ENCODE results near the gene CENPW.
A peak's percentile ranks its signal among the peaks of the same experiment; 100 is the strongest.

The CENPW gene

GRCh38 chr6:126339796-126340609 lies at the start of gene CENPW:
CENPW (plus strand) TSS chr6:126340115; CDS start chr6:126340274, 159 bp downstream.
- DNase-seq (ENCODE audit: low read depth, low spot score) = peak; percentile 79
- Histone ChIP-seq H3K27me3 (ENCODE audit: insufficient read depth, insufficient read length) (no peaks in the 10 kb centered on the region), H3K9ac (ENCODE audit: insufficient read length, low read depth) (peak within 1 kb of the TSS; percentile 75), H3K9me3 (ENCODE audit: insufficient read depth, low read length) (no peaks in the 10 kb centered on the region), H3K4me1 (ENCODE audit: insufficient read depth, insufficient read length) (no peaks in the 10 kb centered on the region), H3K4me3 (ENCODE audit: insufficient read length, low read depth) (peak within 1 kb of the TSS; percentile 73), H3K36me3 (ENCODE audit: insufficient read depth, insufficient read length, low read length) (no peaks in the 10 kb centered on the region)
- TF ChIP-seq SUZ12 (IDR thresholded peaks at IDR 0.05; ENCODE audit: extremely low read depth, insufficient read depth, insufficient read length) = no peak
- TF ChIP-seq YY1 (IDR thresholded peaks at IDR 0.05; ENCODE audit: insufficient read depth, insufficient read length) = no peak
- TF ChIP-seq ZNF274 (IDR thresholded peaks at IDR 0.05; ENCODE audit: low read depth, low read length) = no peak

- no peak for DNase-seq (ENCODE audit: low read depth, low spot score)
- H3K4me1 ChIP-seq (ENCODE audit: insufficient read depth, insufficient read length) = no peaks in the 10 kb centered on the region
- H3K9me3 ChIP-seq (ENCODE audit: insufficient read depth, low read length) = no peaks in the 10 kb centered on the region
- no peak overlapping the region for H3K9ac ChIP-seq (ENCODE audit: insufficient read length, low read depth)
- H3K36me3 ChIP-seq (ENCODE audit: insufficient read depth, insufficient read length, low read length) = no peaks in the 10 kb centered on the region
- no peak for TF ChIP-seq ZNF274 (IDR thresholded peaks at IDR 0.05; ENCODE audit: low read depth, low read length)
- no peak for TF ChIP-seq YY1 (IDR thresholded peaks at IDR 0.05; ENCODE audit: insufficient read depth, insufficient read length)
- no peak for TF ChIP-seq SUZ12 (IDR thresholded peaks at IDR 0.05; ENCODE audit: extremely low read depth, insufficient read depth, insufficient read length)
- H3K4me3 ChIP-seq (ENCODE audit: insufficient read length, low read depth) = no peak overlapping the region
- H3K27me3 ChIP-seq (ENCODE audit: insufficient read depth, insufficient read length) = no peaks in the 10 kb centered on the region
These were observed 45.9 kb upstream of the CENPW start for GRCh38 chr6:126293891-126294524.

- TF ChIP-seq ZNF274 (IDR thresholded peaks at IDR 0.05; ENCODE audit: low read depth, low read length) (no peak), SUZ12 (IDR thresholded peaks at IDR 0.05; ENCODE audit: extremely low read depth, insufficient read depth, insufficient read length) (no peak), YY1 (IDR thresholded peaks at IDR 0.05; ENCODE audit: insufficient read depth, insufficient read length) (no peak)
- no peaks in the 10 kb centered on the region for H3K9me3 ChIP-seq (ENCODE audit: insufficient read depth, low read length)
- no peaks in the 10 kb centered on the region for H3K27me3 ChIP-seq (ENCODE audit: insufficient read depth, insufficient read length)
- H3K9ac ChIP-seq (ENCODE audit: insufficient read length, low read depth) = no peak overlapping the region
- no peaks in the 10 kb centered on the region for H3K4me1 ChIP-seq (ENCODE audit: insufficient read depth, insufficient read length)
- no peak for DNase-seq (ENCODE audit: low read depth, low spot score)
- no peaks in the 10 kb centered on the region for H3K36me3 ChIP-seq (ENCODE audit: insufficient read depth, insufficient read length, low read length)
- H3K4me3 ChIP-seq (ENCODE audit: insufficient read length, low read depth) = no peak overlapping the region
These were observed 39.8 kb upstream of the CENPW start for GRCh38 chr6:126300126-126300525.

- TF ChIP-seq ZNF274 (IDR thresholded peaks at IDR 0.05; ENCODE audit: low read depth, low read length) (no peak), SUZ12 (IDR thresholded peaks at IDR 0.05; ENCODE audit: extremely low read depth, insufficient read depth, insufficient read length) (no peak), YY1 (IDR thresholded peaks at IDR 0.05; ENCODE audit: insufficient read depth, insufficient read length) (no peak)
- Histone ChIP-seq H3K36me3 (ENCODE audit: insufficient read depth, insufficient read length, low read length) (no peaks in the 10 kb centered on the region), H3K27me3 (ENCODE audit: insufficient read depth, insufficient read length) (no peaks in the 10 kb centered on the region), H3K9ac (ENCODE audit: insufficient read length, low read depth) (no peak overlapping the region), H3K9me3 (ENCODE audit: insufficient read depth, low read length) (no peaks in the 10 kb centered on the region), H3K4me3 (ENCODE audit: insufficient read length, low read depth) (no peak overlapping the region), H3K4me1 (ENCODE audit: insufficient read depth, insufficient read length) (no peaks in the 10 kb centered on the region)
- no peak for DNase-seq (ENCODE audit: low read depth, low spot score)
These were observed 39.2 kb upstream of the CENPW start for GRCh38 chr6:126300735-126301134.

GRCh38 chr6:126302191-126302590 lies 37.7 kb upstream of the CENPW start:
- no peaks in the 10 kb centered on the region for H3K36me3 ChIP-seq (ENCODE audit: insufficient read depth, insufficient read length, low read length)
- H3K4me1 ChIP-seq (ENCODE audit: insufficient read depth, insufficient read length) = no peaks in the 10 kb centered on the region
- no peaks in the 10 kb centered on the region for H3K27me3 ChIP-seq (ENCODE audit: insufficient read depth, insufficient read length)
- TF ChIP-seq SUZ12 (IDR thresholded peaks at IDR 0.05; ENCODE audit: extremely low read depth, insufficient read depth, insufficient read length) (no peak), ZNF274 (IDR thresholded peaks at IDR 0.05; ENCODE audit: low read depth, low read length) (no peak), YY1 (IDR thresholded peaks at IDR 0.05; ENCODE audit: insufficient read depth, insufficient read length) (no peak)
- H3K9me3 ChIP-seq (ENCODE audit: insufficient read depth, low read length) = no peaks in the 10 kb centered on the region
- H3K4me3 ChIP-seq (ENCODE audit: insufficient read length, low read depth) = no peak overlapping the region
- DNase-seq (ENCODE audit: low read depth, low spot score) = no peak
- no peak overlapping the region for H3K9ac ChIP-seq (ENCODE audit: insufficient read length, low read depth)

GRCh38 chr6:126307849-126308248 lies 32.1 kb upstream of the CENPW start:
- Histone ChIP-seq H3K9me3 (ENCODE audit: insufficient read depth, low read length) (no peaks in the 10 kb centered on the region), H3K9ac (ENCODE audit: insufficient read length, low read depth) (no peak overlapping the region), H3K4me3 (ENCODE audit: insufficient read length, low read depth) (no peak overlapping the region), H3K4me1 (ENCODE audit: insufficient read depth, insufficient read length) (no peaks in the 10 kb centered on the region), H3K36me3 (ENCODE audit: insufficient read depth, insufficient read length, low read length) (no peaks in the 10 kb centered on the region), H3K27me3 (ENCODE audit: insufficient read depth, insufficient read length) (no peaks in the 10 kb centered on the region)
- TF ChIP-seq YY1 (IDR thresholded peaks at IDR 0.05; ENCODE audit: insufficient read depth, insufficient read length) (no peak), ZNF274 (IDR thresholded peaks at IDR 0.05; ENCODE audit: low read depth, low read length) (no peak), SUZ12 (IDR thresholded peaks at IDR 0.05; ENCODE audit: extremely low read depth, insufficient read depth, insufficient read length) (no peak)
- DNase-seq (ENCODE audit: low read depth, low spot score) = no peak

- H3K36me3 ChIP-seq (ENCODE audit: insufficient read depth, insufficient read length, low read length) = no peaks in the 10 kb centered on the region
- DNase-seq (ENCODE audit: low read depth, low spot score) = no peak
- H3K4me1 ChIP-seq (ENCODE audit: insufficient read depth, insufficient read length) = no peaks in the 10 kb centered on the region
- TF ChIP-seq ZNF274 (IDR thresholded peaks at IDR 0.05; ENCODE audit: low read depth, low read length) = no peak
- no peak for TF ChIP-seq SUZ12 (IDR thresholded peaks at IDR 0.05; ENCODE audit: extremely low read depth, insufficient read depth, insufficient read length)
- TF ChIP-seq YY1 (IDR thresholded peaks at IDR 0.05; ENCODE audit: insufficient read depth, insufficient read length) = no peak
- H3K9me3 ChIP-seq (ENCODE audit: insufficient read depth, low read length) = no peaks in the 10 kb centered on the region
- H3K27me3 ChIP-seq (ENCODE audit: insufficient read depth, insufficient read length) = no peaks in the 10 kb centered on the region
- H3K4me3 ChIP-seq (ENCODE audit: insufficient read length, low read depth) = no peak overlapping the region
- H3K9ac ChIP-seq (ENCODE audit: insufficient read length, low read depth) = no peak overlapping the region
These were observed 31.6 kb upstream of the CENPW start for GRCh38 chr6:126308362-126308761.
